HG03060 (cell line): ENCODE measurements around the gene MRNIP.
A peak's percentile ranks its signal among the peaks of the same experiment; 100 is the strongest.
"Not testable (repeated sequence)": the region's sequence is repeated elsewhere in the genome, so short reads cannot be mapped to it uniquely, and the experiment has no call there.

Experiments
- ATAC-seq: cut with Tn5 transposase; IDR thresholded peaks from one replicate; pipeline ENCODE4 v1.9.1; 2021; ENCODE audit warnings: low read depth, moderate number of reproducible peaks; ENCODE audit not compliant: unreplicated experiment

MRNIP gene

DNA sequence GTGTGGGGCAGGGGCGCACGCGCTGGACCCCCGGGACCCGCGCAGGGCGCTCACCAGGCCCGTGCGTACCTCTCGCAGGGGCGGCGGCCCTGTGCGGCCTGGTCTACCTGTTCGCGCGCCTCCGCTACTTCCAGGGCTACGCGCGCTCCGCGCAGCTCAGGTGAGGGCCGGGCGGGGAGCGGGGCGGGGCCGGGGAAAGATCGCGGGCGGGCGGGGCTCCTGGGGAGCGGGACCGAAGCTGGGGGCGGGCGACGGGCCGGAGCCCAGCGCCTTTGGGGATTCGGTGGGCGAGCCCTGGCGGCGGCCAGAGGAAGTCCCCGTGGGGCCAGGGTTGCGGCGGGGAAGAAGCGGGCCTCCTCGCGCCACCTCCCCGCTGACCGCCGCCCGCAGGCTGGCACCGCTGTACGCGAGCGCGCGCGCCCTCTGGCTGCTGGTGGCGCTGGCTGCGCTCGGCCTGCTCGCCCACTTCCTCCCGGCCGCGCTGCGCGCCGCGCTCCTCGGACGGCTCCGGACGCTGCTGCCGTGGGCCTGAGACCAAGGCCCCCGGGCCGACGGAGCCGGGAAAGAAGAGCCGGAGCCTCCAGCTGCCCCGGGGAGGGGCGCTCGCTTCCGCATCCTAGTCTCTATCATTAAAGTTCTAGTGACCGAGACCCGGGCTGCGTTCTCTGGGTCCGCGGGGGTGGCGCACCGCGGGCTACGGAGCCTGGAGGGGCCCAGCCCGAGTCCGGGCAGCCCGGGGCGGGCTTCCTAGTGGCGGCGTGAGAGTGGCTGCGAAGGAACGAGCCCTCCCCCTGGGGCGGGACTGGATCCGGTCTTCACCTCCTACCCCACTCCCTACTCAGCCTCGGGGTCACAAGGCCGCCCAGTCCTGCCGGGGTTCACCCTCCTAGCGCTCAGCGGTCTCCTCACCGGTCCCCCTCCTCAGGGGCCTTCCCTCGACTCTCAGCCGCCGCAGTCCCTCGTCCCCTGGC lies 62.5 kb downstream of the MRNIP start:
- ATAC-seq: peak; percentile 53

GRCh38 chr5:179795049-179795862 lies 63.4 kb downstream of the MRNIP start:
- no peak for ATAC-seq

- ATAC-seq: no peak
Observed at GRCh38 chr5:179794575-179794974, 64.0 kb downstream of the MRNIP start.

DNA sequence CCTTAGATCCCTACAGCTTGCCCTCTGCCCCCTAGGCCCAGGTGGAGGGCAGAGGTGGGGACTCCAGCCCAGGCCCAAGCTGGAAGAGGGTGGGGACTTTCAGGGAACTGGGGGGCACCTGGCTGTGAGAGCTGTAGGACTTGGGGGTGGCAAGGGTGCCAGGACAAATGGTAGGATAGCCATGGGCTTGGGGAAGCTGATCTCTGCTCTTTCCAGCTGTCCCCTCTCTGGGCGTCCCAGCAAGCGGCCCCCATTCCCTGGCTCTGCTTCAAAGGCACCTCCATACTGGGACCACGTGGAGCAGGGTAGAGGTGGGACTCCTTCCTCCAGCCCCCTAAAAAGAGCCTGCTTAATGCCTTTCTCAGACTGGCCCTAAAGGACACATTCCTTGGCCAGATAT lies 64.4 kb downstream of the MRNIP start:
- no peak for ATAC-seq

GRCh38 chr5:179793468-179794139 lies 65.0 kb downstream of the MRNIP start, which contains the start of gene LTC4S:
Gene LTC4S (plus strand): TSS chr5:179793986. CDS start chr5:179794081, 95 bp downstream.
- ATAC-seq: no peak

GRCh38 chr5:179792612-179793467 lies 65.8 kb downstream of the MRNIP start:
- ATAC-seq: no peak

DNA sequence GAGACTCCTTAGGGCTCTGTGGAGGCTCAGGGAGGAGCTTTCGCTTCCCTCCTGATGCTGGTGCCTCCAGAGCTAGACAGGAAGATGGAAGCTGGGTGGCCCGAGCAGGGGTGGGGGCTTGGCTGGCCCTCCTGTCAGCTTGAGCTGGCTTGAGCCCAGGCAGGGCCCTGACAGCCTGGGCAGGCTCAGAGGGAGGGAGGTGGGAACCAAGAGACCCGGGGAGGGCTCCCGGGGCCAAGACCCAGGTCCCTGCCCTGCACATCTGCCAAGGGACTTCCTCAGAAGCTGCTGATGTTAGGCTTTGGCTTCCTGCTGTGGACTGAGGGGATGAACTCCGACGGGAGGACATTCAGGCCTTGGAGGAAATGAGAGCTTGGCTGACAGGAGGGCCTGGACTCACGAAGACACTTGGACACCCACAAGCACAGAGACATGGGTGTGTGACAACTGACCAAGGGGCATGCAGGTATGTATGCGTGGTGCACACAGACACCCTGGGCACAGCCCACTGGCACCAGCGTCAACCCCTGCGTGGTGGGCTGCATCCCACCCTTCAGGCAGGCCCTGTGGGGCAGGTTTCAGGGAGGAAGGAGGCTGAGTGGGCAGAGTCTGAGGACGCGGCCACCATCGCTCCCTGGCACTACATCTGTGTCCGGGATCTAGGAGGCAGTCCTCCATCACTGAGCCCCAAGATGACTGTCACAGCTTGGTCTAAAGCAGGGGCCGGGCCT lies 66.6 kb downstream of the MRNIP start:
- no peak for ATAC-seq

DNA sequence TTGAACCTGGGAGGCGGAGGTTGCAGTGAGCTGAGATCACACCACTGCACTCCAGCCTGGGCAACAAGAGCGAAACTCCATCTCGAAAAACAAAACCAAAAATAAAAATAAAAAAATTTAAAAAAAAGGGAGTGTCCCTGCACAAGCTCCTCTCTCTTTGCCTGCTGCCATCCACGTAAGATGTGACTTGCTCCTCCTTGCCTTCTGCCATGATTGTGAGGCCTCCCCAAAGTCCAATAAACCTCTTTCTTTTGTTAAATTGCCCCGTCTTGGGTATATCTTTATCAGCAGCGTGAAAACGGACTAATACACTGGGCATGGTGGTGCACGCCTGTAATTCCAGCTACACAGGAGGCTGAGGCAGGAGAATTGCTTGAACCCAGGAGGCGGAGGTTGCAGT lies 69.3 kb downstream of the MRNIP start:
- ATAC-seq: not testable (repeated sequence)

- no peak for ATAC-seq
Observed at GRCh38 chr5:179788193-179788854, 70.3 kb downstream of the MRNIP start.
